SK-MEL-5 (cell line): ENCODE measurements around the gene E2F1. TPM values are rescaled to one million over a fixed set of nuclear protein-coding genes. Genes with fewer than 3 reads are reported as not detected.
"Not testable (repeated sequence)": the region's sequence is repeated elsewhere in the genome, so short reads cannot be mapped to it uniquely, and the experiment has no call there.

Source experiments
- DNase-seq: peaks from one replicate; pipeline ENCODE4 v3.0.0-alpha.2; 2016; ENCODE audit warnings: low read depth, low spot score
- in situ Hi-C: cut with HindIII; loops from 2 replicates; pipeline ENCODE4 v1.10.0; 2016; ENCODE audit warnings: low sequenced_read_pairs, high pct_unique_total_duplicates, low pct_unique_long_range_greater_than_20kb
- total RNA-seq: library from RNA; depleted of rRNA; stranded (reverse); fragments of >200 nt; shearing (Covaris generic); gene quantifications from 2 replicates; pipeline ENCODE4 v1.2.3, GENCODE V29; 2014; rRNA removed

Gene E2F1
- total RNA-seq, 1 experiment from 2014 or later, result 18.9 TPM

GRCh38 chr20:33635341-33635740 is 50.8 kb downstream of the E2F1 start:
- no peak for DNase-seq
- in situ Hi-C loops, result no loop called here

GRCh38 chr20:33631910-33632309 is 54.3 kb downstream of the E2F1 start:
- DNase-seq, in situ Hi-C loops: not testable (repeated sequence)

- in situ Hi-C loops, result no loop called here
Observed at GRCh38 chr20:33630507-33630906, 55.7 kb downstream of the E2F1 start.

GRCh38 chr20:33629979-33630378 is 56.2 kb downstream of the E2F1 start:
- DNase-seq, result no peak
- in situ Hi-C loops, result no loop called here

More at GRCh38 chr20:33630507-33630906, 55.7 kb downstream of the E2F1 start:
- no peak for DNase-seq

GRCh38 chr20:33629533-33629932 is 56.7 kb downstream of the E2F1 start:
- in situ Hi-C loops, result no loop called here
- no peak for DNase-seq

GRCh38 chr20:33627577-33628216 is 58.5 kb downstream of the E2F1 start:
- DNase-seq, result no peak
- in situ Hi-C loops, result no loop called here

GRCh38 chr20:33626190-33626589 is 60.0 kb downstream of the E2F1 start:
- in situ Hi-C loops, result no loop called here
- no peak for DNase-seq

Other genes starting within 250 kb of the E2F1 start
- gene SNTA1, start 242.6 kb downstream of the E2F1 start, total RNA-seq, result 34.4 and 35.5 TPM in 2 replicates
- gene CBFA2T2, start 196.3 kb downstream of the E2F1 start, total RNA-seq, result 6.0 and 6.3 TPM in 2 replicates
- not detected in 2 replicates for gene C20orf144, start 24.1 kb downstream of the E2F1 start, total RNA-seq
- gene ACTL10, start 19.4 kb downstream of the E2F1 start, total RNA-seq, result not detected in 2 replicates
- 63.1 and 78.9 TPM in 2 replicates for gene NECAB3, start 12.0 kb downstream of the E2F1 start, total RNA-seq
- gene PXMP4, start 33.9 kb upstream of the E2F1 start, total RNA-seq, result 10.0 and 11.5 TPM in 2 replicates
- gene ZNF341, start 45.6 kb upstream of the E2F1 start, total RNA-seq, result 1.6 and 1.7 TPM in 2 replicates
- 28.4 and 34.3 TPM in 2 replicates for gene CHMP4B, start 125.0 kb upstream of the E2F1 start, total RNA-seq